Activated CD8-positive, alpha-beta memory T cell treated with anti-CD3 and anti-CD28 coated beads, Interleukin-2, amount 50 U/mL, for 48 hours (primary cell): Measurements from ENCODE around the gene PAX7.

Source experiments
- DNase-seq: peaks from one replicate; pipeline ENCODE4 v3.0.0-alpha.2; 2020

PAX7 gene

DNA sequence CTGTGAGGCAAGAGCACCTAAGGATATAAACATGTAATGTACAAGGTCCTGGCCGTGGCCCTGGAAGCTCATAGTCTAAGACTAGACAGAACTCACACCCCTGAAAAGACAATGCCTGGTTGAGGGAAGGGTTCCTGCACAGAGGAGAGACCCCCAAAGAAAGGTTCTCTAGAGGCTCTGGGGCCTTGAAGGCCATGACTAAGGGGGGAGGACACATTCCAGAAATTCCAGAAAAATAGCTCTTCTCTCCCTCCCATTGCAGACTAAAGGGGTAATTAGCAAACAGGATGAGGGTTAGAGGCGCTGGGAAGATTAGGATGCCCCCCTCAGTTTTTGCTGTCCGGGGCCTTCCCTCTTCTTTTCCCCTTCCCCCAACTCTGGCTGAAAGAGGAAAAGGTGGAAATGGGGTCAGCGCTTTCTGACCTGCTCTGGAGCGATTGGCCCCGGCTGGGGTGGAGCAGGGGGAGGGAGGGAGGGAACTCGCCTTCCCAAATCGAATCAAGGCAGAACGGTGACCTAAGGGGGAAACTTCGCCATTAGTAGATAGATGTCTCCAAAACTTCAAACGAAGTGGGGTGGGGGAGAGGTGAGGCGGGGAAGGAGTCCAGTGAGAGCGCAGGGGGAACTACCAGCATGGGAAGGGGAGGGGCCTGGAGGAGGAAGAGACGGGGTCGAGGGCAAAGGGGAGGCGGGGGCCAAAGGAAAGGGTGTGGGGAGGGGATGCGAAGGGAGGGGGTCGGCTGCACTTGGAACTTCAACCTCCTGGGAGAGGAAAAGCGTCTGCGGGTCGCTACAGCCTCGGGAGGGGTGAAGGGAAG is 11.8 kb downstream of the PAX7 start:
- no peak for DNase-seq

- no peak for DNase-seq
Observed at GRCh38 chr1:18643154-18644012, 12.7 kb downstream of the PAX7 start.

GRCh38 chr1:18644013-18644399 is 13.4 kb downstream of the PAX7 start:
- no peak for DNase-seq

- no peak for DNase-seq
Observed at GRCh38 chr1:18644446-18644845, 13.8 kb downstream of the PAX7 start.

DNA sequence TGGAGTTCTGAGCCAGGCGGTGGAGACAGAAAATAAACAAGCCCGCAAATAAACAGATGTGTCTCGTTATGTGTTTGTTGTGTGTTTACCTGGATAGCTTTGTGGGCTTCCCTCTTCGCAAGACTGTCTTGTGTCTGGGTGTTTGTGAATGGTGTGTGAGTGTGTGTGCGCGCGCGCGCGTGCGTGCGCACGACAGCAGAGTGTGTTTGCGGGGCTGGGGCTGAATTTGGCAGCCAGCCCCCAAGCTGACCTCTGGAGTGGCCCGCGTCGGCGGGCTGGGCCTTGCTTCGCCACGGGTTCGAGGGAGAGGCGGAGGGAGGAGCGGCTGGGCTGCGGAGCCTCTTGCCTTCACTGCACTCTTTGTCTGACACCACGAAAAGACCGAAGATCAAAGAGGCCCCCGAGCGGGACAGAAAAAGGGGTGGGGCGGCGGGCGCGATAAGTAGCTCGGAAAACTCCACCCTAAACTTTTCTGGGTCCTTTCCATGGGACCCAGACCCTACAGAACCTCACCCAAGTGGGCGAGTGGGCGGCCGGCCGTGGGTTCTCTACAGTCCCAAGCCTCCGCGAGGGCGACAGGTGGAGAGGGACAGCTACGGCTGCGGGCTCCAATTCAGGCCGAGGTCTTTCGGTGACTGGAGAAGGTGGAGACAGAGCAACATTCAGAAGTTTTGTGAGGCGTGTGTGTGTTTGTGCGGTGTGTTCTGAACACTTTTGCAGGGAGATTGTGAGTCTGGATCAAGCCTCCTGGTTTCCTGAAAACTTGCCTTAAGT is 14.5 kb downstream of the PAX7 start:
- DNase-seq = no peak

DNA sequence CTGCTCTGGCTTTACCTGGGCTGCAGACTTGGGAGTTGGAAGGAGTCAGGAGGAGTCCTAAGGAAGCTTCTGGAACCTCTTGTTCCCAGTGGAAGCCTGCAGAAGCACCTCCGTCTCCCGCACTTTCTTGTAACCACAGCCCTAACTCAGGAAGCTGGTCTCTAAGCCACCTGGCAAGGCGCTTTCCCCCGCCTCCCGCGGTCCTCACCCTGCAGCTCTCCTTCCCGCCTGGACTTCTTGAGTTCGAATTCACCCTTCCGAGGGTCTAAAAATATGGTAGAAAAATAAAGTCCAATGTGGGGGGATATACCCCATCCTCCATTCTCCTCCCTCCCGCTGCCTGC is 15.1 kb downstream of the PAX7 start:
- DNase-seq = no peak

DNA sequence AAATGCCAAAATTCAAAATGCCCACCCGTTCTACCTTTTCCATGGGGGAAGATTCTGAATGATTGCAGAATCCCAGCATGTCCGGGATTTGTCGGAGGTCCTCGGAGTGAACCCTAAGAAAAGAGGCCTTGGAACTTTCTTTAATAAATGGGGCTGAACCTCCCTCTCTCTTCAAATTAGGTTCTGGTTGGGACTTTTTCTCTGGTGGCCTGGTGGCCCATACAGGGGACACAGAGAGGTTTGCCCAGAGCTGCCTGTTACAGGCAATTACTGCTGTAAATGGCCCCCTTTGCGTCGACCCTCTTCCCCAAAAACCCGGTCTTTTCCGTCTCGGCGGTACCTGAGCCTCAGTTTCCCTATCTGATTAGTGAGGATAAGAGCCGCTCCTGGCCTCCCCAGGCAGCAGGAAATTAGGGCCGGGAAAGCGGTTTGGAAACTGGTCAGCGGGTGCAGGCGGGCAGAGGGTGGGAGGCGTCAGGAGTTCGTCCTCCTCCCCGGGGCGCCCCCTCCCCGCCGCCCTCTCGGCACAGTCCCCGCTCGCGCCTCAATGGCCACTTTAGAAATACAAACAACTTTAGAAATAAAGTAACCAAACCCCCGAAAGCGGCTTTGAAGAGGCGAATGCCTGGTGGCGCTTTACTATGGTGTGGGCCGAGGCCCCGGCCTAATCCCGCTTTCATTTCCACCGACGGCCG is 15.6 kb downstream of the PAX7 start:
- DNase-seq = no peak

DNA sequence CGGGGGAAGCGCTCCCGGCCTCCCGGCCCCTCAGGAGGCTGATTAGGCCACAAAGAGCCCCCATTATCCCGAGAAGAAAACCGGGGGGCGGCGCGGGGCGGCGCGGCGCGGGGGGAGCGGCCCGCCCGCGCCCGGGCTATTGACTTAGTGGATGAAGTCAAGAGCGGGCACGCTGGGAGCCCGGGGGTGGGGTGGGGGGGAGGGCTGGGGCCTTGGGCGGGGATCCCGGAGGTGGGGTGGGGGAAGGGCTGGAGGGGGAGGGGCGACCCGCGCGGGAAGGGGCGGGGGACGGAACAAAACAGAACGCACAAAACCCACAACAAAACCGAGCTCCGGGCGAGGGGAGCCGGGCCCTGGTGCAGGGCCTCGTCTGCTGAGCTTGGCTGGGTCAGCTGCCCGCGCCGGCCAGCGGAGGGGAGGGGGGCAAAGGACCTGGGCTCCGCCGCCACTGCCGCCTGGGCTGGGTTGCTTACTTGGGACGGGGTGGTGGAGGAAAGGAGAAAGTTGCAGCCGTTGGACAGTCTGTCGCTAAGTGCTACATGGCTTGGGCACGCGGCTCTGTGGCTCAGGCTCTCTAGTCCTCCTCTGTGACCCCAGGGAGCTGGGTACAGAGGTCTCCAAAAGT is 16.3 kb downstream of the PAX7 start:
- no peak for DNase-seq

- DNase-seq = no peak
Observed at GRCh38 chr1:18647681-18648214, 17.1 kb downstream of the PAX7 start.

GRCh38 chr1:18649693-18650370 is 19.2 kb downstream of the PAX7 start:
- no peak for DNase-seq

- DNase-seq = no peak
Observed at GRCh38 chr1:18651713-18652112, 21.1 kb downstream of the PAX7 start.

DNA sequence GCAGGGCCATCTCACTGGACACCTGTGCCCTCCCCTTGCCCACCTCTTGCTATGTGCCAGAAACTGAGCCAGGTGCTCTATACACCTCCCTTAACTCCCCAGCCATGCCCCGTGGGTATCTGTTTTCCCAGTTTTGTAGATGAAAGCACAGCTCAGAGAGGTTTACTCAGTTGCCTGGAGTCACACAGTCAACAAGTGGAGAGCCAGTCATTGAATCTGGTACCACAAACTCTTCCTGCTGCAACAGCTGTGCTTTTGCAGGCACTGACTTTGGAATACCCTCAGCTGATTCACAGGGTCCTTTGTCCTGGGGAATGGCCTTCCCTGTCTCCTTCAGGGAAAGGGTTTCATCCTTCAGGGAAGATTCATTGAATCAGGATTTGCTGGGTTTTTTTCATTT is 22.1 kb downstream of the PAX7 start:
- no peak for DNase-seq

DNA sequence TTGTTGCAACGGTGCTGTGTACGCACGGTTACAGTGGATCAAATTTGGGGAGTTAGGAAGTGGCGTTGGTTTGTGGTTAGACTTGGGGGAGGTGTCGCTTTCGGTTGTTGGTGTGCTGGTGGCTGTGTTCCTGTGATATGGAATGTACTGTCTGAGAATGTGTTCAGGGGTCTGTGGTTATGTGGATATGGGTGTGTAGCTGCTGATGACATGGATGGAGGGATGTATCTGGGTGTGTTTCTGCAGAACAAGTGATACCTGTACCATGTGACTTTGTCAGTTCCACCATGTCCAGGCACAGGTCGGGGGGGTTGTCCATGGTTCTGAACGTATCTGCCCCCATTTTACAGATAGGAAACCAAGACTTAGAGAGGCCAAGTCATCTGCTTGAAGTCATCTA is 22.7 kb downstream of the PAX7 start:
- no peak for DNase-seq

DNA sequence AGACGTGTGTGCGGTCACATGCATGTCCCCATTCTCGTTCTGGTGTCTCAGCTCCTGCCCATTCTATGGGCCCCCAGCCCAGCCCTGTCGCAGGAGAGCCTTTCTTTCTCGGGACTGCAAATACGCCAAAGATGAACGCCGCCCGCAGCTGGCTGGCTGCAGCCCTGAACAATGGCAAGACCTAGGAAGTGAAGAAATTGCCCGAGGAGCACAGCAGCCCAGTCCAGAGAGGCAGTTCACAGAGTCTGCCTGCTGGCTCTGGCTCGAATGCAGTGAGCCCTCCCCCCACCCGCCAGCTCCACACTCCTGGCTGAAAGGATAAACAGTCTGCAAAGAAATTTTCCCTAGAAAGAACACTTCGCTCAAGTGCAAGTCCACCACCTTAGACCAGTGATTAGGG is 23.3 kb downstream of the PAX7 start:
- DNase-seq = no peak

- DNase-seq = no peak
Observed at GRCh38 chr1:18654599-18654998, 24.0 kb downstream of the PAX7 start.

DNA sequence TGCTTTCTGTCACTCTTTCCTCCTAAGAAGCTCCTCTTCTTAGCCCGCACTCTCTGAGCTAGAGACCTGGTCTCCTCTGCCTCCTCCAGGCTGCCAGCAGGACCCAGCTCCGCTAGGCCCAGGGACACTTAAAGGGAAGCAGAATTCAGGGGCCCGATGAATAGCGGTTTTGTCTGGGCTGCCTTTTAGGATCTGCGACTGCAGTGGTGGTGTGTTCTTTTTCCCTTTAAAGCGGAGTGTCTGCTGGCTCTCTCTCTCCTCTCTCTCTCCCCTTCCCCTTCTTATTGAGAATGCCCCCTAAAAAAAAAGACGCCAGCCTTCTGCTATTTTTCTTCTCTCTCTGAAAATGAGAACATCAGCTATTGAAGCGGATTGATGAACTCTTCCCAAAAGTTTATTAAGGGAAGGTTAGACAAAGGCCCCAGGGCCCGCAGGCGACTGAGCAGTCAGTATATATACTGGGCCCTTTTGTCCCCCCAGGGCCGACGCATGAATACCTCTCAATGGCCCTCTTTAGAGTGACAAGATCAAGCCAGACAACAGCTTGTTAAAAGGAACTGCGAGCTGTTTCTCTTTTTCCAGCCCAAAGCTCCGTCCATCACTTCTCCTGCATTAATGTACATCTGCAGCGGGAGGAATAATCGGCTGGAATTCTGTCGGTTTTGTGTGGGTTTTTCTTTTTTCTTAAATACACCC is 27.0 kb downstream of the PAX7 start:
- DNase-seq = no peak

DNA sequence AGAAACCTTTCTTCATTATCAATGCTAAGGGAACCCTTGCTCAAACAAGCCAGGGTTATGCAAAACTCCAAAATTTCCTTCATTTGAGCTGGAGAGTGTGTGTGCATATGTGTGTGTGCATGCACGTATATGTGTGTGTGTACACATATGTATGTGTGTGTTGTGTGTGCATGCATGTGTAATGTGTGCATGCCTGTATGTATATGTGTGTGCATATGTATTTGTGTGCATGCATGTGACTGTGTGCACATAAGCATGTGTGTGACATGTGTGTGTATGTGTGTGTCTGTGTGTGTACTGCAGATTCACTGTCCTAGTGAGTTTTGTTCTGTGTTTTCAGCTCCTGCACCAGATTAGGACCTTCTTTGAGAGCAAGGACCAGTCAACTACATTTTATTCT is 28.2 kb downstream of the PAX7 start:
- DNase-seq = no peak

DNA sequence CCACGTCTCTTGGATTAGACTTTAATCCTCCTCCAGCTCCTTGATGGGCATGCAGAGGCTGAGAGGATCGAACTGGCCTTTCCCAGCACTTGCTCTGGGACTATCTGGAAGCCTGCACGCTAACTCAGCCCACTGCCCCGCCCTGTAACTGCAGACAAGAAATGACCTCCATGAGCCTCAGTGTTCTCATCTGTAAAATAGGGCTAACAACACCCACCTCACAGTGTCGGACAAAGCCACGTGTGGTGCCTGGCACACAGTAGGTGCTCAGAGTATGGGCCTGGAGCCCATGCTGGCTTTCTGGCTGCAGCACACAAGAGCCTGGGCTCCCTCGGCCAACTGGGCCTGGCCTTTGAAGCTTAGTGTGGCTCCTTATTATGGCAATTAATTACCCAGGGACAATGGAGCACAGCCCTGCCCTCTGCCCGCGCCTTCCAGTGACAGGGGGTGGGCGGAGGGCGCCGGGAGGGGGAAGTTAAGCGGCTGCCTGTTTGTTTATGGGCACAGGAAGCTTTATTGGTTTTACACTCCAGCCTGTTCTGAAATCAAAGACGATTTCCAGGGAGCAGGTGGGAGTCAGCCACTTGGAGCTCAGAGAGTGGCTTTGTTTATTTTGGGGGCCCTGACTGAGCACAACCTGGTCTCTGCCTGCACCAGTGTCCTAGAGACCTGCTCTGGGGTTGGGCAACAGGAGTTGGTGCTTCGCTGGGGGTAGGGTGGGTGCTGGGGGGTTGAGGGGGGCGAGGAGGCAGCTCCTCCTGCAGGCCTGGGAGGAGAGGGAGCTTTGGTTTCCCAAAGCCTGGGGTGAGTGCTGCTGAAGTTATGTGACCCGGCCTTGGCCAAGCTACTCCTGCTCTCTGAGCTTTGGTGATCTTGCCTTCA is 31.0 kb downstream of the PAX7 start:
- no peak for DNase-seq

DNA sequence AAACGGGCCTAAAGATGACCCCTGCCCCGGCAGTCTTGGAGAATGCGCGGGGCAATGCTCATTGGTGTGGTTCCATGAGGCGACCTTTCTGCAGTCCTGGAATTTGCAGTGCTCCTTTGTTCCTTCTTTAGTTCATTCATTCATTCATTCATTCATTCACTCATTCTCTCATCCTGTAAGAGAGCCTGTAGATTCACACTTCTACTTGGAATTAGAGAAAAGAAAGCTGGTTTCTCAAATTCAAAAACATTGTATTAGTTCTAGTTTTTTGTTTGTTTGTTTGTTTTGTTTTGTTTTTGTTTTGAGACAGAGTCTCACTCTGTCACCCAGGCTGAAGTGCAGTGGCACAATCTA is 31.6 kb downstream of the PAX7 start:
- DNase-seq = no peak

- DNase-seq = no peak
Observed at GRCh38 chr1:18666317-18666920, 35.8 kb downstream of the PAX7 start.
